SK-N-SH treated with all-trans-retinoic acid at 6 μM for 48 hours (cell line): Measurements from ENCODE around the gene WFIKKN2.

ENCODE experiments used
- ARNTL ChIP-seq: fragments of 450-650 bp; formaldehyde crosslinking; IDR thresholded peaks from 2 replicates; pipeline ENCODE4 v1.5.0; 2020; ENCODE audit warnings: low read depth, mild to moderate bottlenecking, moderate library complexity, borderline replicate concordance
- CSDC2 ChIP-seq: fragments of 250-450 bp; sonication (Bioruptor Pico); IDR thresholded peaks from 2 replicates; pipeline ENCODE4 v1.5.0; 2020; ENCODE audit warnings: mild to moderate bottlenecking, moderate library complexity
- ISL1 ChIP-seq: fragments of 250-450 bp; sonication (Bioruptor Pico); IDR thresholded peaks from 2 replicates; pipeline ENCODE4 v2.1.2; 2022; ENCODE audit warnings: mild to moderate bottlenecking, moderate library complexity
- OSR1 ChIP-seq: fragments of 250-450 bp; sonication (Bioruptor Pico); IDR thresholded peaks from 2 replicates; pipeline ENCODE4 v1.8.0; 2022; ENCODE audit warnings: moderate library complexity, mild to moderate bottlenecking, inconsistent platforms
- PPARA ChIP-seq: fragments of 250-450 bp; sonication (Bioruptor Pico); IDR thresholded peaks from 2 replicates; pipeline ENCODE4 v1.5.0; 2020; ENCODE audit warnings: mild to moderate bottlenecking, borderline replicate concordance
- TOX ChIP-seq: fragments of 250-450 bp; sonication (Bioruptor Pico); IDR thresholded peaks from 2 replicates; pipeline ENCODE4 v1.8.0; 2021; ENCODE audit warnings: mild to moderate bottlenecking, moderate library complexity, borderline replicate concordance
- ZFP30 ChIP-seq: fragments of 450-650 bp; formaldehyde crosslinking; IDR thresholded peaks from 2 replicates; pipeline ENCODE4 v1.5.0; 2022; ENCODE audit warnings: mild to moderate bottlenecking, moderate library complexity
- ZNF565 ChIP-seq: fragments of 450-650 bp; formaldehyde crosslinking; conservative IDR thresholded peaks from 2 replicates; pipeline ENCODE4 v1.5.0; 2020; ENCODE audit warnings: low read depth, mild to moderate bottlenecking, moderate library complexity
- ZNF70 ChIP-seq: fragments of 450-650 bp; formaldehyde crosslinking; IDR thresholded peaks from 2 replicates; pipeline ENCODE4 v1.5.0; 2020; ENCODE audit warnings: mild to moderate bottlenecking, moderate library complexity
- TF ChIP-seq, protein P1 (sequence below): fragments of 250-450 bp; sonication (Bioruptor Pico); IDR thresholded peaks from 2 replicates; pipeline ENCODE4 v1.8.0; 2021; ENCODE audit warnings: low read depth, mild to moderate bottlenecking, moderate library complexity, borderline replicate concordance
- TF ChIP-seq, protein P2 (sequence below): fragments of 250-450 bp; sonication (Bioruptor Pico); IDR thresholded peaks from 2 replicates; pipeline ENCODE4 v1.5.1; 2020; ENCODE audit warnings: low read depth, mild to moderate bottlenecking, moderate library complexity
- TF ChIP-seq, protein P3 (sequence below): fragments of 250-450 bp; sonication (Bioruptor Pico); IDR thresholded peaks from 2 replicates; pipeline ENCODE4 v1.5.0; 2020; ENCODE audit warnings: mild to moderate bottlenecking, moderate library complexity

DNA sequence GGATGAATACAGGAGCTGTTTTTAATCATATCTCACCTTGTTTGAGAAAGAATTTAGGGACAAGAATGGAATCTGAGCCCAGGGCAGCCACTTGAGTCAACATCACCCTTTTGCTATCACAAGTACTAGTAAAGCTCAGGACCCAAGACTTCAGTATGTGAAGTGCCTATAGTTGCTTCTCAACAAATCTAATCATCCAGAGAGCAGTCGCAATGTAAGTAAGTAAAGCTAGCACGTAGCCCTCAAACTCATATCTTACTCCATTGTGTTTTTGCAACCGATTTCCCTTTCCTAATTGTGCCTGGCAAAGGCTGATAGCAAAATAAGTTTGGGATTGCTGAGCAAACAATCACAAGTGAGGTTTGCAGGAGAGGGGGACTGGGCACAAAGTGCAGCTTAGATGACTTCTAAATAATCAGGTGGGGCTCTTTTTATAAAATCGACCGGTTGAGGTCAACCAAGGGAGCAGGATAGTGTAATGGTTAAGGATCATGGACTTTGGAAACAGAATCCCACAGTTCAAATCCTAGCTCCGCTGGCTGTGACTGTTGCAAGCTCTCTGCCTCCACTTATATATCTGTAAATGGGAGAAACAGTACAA, 17.7 kb downstream of the WFIKKN2 start:
- no peak for TF ChIP-seq ZFP30
- TF ChIP-seq, protein P1, sequence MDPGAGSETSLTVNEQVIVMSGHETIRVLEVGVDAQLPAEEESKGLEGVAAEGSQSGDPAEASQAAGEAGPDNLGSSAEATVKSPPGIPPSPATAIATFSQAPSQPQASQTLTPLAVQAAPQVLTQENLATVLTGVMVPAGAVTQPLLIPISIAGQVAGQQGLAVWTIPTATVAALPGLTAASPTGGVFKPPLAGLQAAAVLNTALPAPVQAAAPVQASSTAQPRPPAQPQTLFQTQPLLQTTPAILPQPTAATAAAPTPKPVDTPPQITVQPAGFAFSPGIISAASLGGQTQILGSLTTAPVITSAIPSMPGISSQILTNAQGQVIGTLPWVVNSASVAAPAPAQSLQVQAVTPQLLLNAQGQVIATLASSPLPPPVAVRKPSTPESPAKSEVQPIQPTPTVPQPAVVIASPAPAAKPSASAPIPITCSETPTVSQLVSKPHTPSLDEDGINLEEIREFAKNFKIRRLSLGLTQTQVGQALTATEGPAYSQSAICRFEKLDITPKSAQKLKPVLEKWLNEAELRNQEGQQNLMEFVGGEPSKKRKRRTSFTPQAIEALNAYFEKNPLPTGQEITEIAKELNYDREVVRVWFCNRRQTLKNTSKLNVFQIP (CRISPR knock-in tag) = no peak
- no peak for TF ChIP-seq ZNF565
- TF ChIP-seq OSR1 (CRISPR knock-in tag) = no peak
- TF ChIP-seq PPARA (CRISPR knock-in tag) = no peak
- TF ChIP-seq ARNTL = no peak
- TF ChIP-seq, protein P2, sequence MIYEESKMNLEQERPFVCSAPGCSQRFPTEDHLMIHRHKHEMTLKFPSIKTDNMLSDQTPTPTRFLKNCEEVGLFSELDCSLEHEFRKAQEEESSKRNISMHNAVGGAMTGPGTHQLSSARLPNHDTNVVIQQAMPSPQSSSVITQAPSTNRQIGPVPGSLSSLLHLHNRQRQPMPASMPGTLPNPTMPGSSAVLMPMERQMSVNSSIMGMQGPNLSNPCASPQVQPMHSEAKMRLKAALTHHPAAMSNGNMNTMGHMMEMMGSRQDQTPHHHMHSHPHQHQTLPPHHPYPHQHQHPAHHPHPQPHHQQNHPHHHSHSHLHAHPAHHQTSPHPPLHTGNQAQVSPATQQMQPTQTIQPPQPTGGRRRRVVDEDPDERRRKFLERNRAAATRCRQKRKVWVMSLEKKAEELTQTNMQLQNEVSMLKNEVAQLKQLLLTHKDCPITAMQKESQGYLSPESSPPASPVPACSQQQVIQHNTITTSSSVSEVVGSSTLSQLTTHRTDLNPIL (CRISPR knock-in tag) = no peak
- TF ChIP-seq CSDC2 (CRISPR knock-in tag) = no peak
- TF ChIP-seq, protein P3, sequence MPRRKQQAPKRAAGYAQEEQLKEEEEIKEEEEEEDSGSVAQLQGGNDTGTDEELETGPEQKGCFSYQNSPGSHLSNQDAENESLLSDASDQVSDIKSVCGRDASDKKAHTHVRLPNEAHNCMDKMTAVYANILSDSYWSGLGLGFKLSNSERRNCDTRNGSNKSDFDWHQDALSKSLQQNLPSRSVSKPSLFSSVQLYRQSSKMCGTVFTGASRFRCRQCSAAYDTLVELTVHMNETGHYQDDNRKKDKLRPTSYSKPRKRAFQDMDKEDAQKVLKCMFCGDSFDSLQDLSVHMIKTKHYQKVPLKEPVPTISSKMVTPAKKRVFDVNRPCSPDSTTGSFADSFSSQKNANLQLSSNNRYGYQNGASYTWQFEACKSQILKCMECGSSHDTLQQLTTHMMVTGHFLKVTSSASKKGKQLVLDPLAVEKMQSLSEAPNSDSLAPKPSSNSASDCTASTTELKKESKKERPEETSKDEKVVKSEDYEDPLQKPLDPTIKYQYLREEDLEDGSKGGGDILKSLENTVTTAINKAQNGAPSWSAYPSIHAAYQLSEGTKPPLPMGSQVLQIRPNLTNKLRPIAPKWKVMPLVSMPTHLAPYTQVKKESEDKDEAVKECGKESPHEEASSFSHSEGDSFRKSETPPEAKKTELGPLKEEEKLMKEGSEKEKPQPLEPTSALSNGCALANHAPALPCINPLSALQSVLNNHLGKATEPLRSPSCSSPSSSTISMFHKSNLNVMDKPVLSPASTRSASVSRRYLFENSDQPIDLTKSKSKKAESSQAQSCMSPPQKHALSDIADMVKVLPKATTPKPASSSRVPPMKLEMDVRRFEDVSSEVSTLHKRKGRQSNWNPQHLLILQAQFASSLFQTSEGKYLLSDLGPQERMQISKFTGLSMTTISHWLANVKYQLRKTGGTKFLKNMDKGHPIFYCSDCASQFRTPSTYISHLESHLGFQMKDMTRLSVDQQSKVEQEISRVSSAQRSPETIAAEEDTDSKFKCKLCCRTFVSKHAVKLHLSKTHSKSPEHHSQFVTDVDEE (CRISPR knock-in tag) = no peak
- TF ChIP-seq ZNF70 (CRISPR knock-in tag) = no peak
- TF ChIP-seq ISL1 (CRISPR knock-in tag) = no peak
- no peak for TF ChIP-seq TOX
